Muscle of back (tissue), 11 donors: Measurements from ENCODE around the gene TIAM2. TPM values are rescaled to one million over a fixed set of nuclear protein-coding genes. Genes with fewer than 3 reads are reported as not detected.

Experiments
- DNase-seq, 3 donors: peaks; one replicate each; pipeline versions ENCODE4 v3.0.0 to v3.0.0-alpha.2; 2013
- polyA plus RNA-seq, 10 donors: library from polyadenylated mRNA; unstranded; fragments of 120-200 nt; gene quantifications; one replicate each; pipeline ENCODE4 v1.2.1, GENCODE V29; 2013; ENCODE audit not compliant: insufficient read length in 10 of 10

The TIAM2 gene
- polyA plus RNA-seq, 10 donors, result 12.7 to 18.9 (median 15.4) TPM

- no peak for DNase-seq
Measured at GRCh38 chr6:155056756-155057155, 61.6 kb downstream of the TIAM2 start.

- no peak for DNase-seq
Measured at GRCh38 chr6:155061381-155061780, 66.3 kb downstream of the TIAM2 start.

GRCh38 chr6:155062866-155063341, 67.8 kb downstream of the TIAM2 start:
- DNase-seq, result peak in 1 of 3 donors; percentile 76

- no peak for DNase-seq
Measured at GRCh38 chr6:155064303-155064702, 69.2 kb downstream of the TIAM2 start.

GRCh38 chr6:155066361-155066760, 71.2 kb downstream of the TIAM2 start:
- peak; percentile 62 to 95 (median 80) for DNase-seq

GRCh38 chr6:155066921-155067680, 72.0 kb downstream of the TIAM2 start:
- DNase-seq, result peak in 2 of 3 donors; percentile 46 to 81

GRCh38 chr6:155067956-155068615, 73.0 kb downstream of the TIAM2 start:
- peak in 2 of 3 donors; percentile 72 to 87 for DNase-seq

- DNase-seq, result no peak
Measured at GRCh38 chr6:155069543-155069942, 74.4 kb downstream of the TIAM2 start.

- DNase-seq, result no peak
Measured at GRCh38 chr6:155075930-155076695, 81.0 kb downstream of the TIAM2 start.

GRCh38 chr6:155077331-155077730, 82.2 kb downstream of the TIAM2 start:
- no peak for DNase-seq

GRCh38 chr6:155077784-155078183, 82.7 kb downstream of the TIAM2 start:
- no peak for DNase-seq

GRCh38 chr6:155078331-155078745, 83.2 kb downstream of the TIAM2 start:
- peak in 2 of 3 donors; percentile 56 to 77 for DNase-seq

GRCh38 chr6:155079985-155080452, 84.9 kb downstream of the TIAM2 start:
- DNase-seq, result no peak

- peak in 1 of 3 donors; percentile 56 for DNase-seq
Measured at GRCh38 chr6:155080881-155081845, 86.0 kb downstream of the TIAM2 start.

GRCh38 chr6:155084431-155085123, 89.5 kb downstream of the TIAM2 start:
- no peak for DNase-seq

GRCh38 chr6:155085582-155086257, 90.6 kb downstream of the TIAM2 start:
- no peak for DNase-seq

GRCh38 chr6:155088856-155089255, 93.7 kb downstream of the TIAM2 start:
- no peak for DNase-seq

- DNase-seq, result no peak
Measured at GRCh38 chr6:155089746-155090145, 94.6 kb downstream of the TIAM2 start.

- no peak for DNase-seq
Measured at GRCh38 chr6:155090166-155090565, 95.1 kb downstream of the TIAM2 start.

GRCh38 chr6:155091756-155092155, 96.6 kb downstream of the TIAM2 start:
- no peak for DNase-seq
